ENCODE results near the gene DGCR8.

DNA sequence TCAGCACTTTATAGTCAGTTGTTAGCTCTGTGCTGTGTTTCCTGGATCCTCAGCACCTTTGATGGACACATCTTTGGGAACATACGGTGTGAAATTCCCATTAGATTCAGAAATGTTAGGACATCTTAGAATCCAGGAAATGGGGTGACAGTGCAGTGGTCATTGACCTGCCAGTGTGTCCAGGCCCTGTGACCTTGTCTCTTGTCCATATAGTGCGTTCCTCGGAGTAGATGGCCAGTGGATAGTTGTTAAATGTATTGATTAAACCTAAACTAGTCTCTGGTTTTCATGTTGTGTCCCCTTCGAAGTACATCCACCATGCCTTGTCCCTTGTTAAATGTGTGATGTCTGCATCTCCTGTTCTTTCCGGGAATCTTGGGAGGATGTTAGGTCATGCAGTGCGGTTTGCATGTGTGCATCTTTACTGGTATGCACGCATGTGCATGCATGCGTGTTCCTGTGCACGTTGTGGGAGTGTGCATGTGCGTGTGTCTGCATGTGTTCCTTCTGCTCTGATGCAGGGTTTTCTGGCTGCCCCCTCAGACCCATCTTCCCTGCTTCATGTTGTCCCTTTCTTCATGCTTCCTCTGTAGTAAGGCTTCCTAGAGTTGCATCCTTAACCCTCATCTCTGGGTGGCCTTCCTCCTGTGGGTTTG, 4.0 kb downstream of the DGCR8 start:
- TF ChIP-seq POLR2A (IDR thresholded peaks at IDR 0.05) = no peak
- TF ChIP-seq, protein P1, sequence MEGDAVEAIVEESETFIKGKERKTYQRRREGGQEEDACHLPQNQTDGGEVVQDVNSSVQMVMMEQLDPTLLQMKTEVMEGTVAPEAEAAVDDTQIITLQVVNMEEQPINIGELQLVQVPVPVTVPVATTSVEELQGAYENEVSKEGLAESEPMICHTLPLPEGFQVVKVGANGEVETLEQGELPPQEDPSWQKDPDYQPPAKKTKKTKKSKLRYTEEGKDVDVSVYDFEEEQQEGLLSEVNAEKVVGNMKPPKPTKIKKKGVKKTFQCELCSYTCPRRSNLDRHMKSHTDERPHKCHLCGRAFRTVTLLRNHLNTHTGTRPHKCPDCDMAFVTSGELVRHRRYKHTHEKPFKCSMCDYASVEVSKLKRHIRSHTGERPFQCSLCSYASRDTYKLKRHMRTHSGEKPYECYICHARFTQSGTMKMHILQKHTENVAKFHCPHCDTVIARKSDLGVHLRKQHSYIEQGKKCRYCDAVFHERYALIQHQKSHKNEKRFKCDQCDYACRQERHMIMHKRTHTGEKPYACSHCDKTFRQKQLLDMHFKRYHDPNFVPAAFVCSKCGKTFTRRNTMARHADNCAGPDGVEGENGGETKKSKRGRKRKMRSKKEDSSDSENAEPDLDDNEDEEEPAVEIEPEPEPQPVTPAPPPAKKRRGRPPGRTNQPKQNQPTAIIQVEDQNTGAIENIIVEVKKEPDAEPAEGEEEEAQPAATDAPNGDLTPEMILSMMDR (IDR thresholded peaks at IDR 0.05) = no peak
